NCI-H82 treated with DMSO at 0.1 percent for 48 hours (cell line): ENCODE results near the gene FBXL16.

Experiments used
- DNase-seq: peaks from one replicate; lab custom pipeline; 2025; ENCODE audit not compliant: unreplicated experiment; lab: John Stamatoyannopoulos, UW

Gene FBXL16

GRCh38 chr16:724188-725040 lies 18.8 kb upstream of the FBXL16 start:
- DNase-seq, result no peak

GRCh38 chr16:723695-724094 lies 18.1 kb upstream of the FBXL16 start:
- DNase-seq, result no peak

GRCh38 chr16:722835-723633 lies 17.4 kb upstream of the FBXL16 start:
- DNase-seq, result no peak

- DNase-seq, result no peak
Observed at GRCh38 chr16:721765-722540, 16.4 kb upstream of the FBXL16 start.

- peak; percentile 76 for DNase-seq
Observed at GRCh38 chr16:720990-721764, 15.6 kb upstream of the FBXL16 start, which contains the start of gene ANTKMT. Gene ANTKMT, plus strand, starts transcription at chr16:721146. Its CDS starts 129 bp downstream, at chr16:721275.

GRCh38 chr16:720447-720989 lies 14.9 kb upstream of the FBXL16 start:
- DNase-seq, result peak; percentile 83

GRCh38 chr16:719815-720446 lies 14.3 kb upstream of the FBXL16 start:
- DNase-seq, result no peak

- no peak for DNase-seq
Observed at GRCh38 chr16:718922-719321, 13.3 kb upstream of the FBXL16 start.

GRCh38 chr16:718389-718788 lies 12.8 kb upstream of the FBXL16 start:
- DNase-seq, result no peak

- no peak for DNase-seq
Observed at GRCh38 chr16:717450-718245, 12.0 kb upstream of the FBXL16 start.

- no peak for DNase-seq
Observed at GRCh38 chr16:716768-717325, 11.2 kb upstream of the FBXL16 start.

- no peak for DNase-seq
Observed at GRCh38 chr16:716200-716568, 10.6 kb upstream of the FBXL16 start.

GRCh38 chr16:715477-716199 lies 10.0 kb upstream of the FBXL16 start:
- no peak for DNase-seq

- DNase-seq, result peak; percentile 39
Observed at GRCh38 chr16:714558-715476, 9.2 kb upstream of the FBXL16 start, which contains the start of gene METRN. Gene METRN, plus strand, starts transcription at chr16:715118. Its CDS starts 172 bp downstream, at chr16:715290.

GRCh38 chr16:714079-714478 lies 8.5 kb upstream of the FBXL16 start:
- no peak for DNase-seq

GRCh38 chr16:712740-713250 lies 7.2 kb upstream of the FBXL16 start:
- peak; percentile 5 for DNase-seq
